ENCODE results near the gene RNF223. TPM values are rescaled to one million over a fixed set of nuclear protein-coding genes. Genes with fewer than 3 reads are reported as not detected.

Gene RNF223
- total RNA-seq, 1 experiment from 2014 or later, result not detected

GRCh38 chr1:1086911-1087341 is 12.8 kb upstream of the RNF223 start:
- Histone ChIP-seq H2AFZ (ENCODE audit: low read length) (no peak overlapping the region), H3K27ac (ENCODE audit: insufficient read length, low read depth, low read length) (no peak overlapping the region), H3K18ac (ENCODE audit: insufficient read length, low read depth, low read length) (no peak overlapping the region), H3K27me3 (ENCODE audit: insufficient read depth, low read length) (no peaks in the 10 kb centered on the region), H2BK20ac (ENCODE audit: low read depth, low read length, poor library complexity, severe bottlenecking) (no peak overlapping the region), H3K9me3 (ENCODE audit: control insufficient read depth, low read depth, low read length) (no peaks in the 10 kb centered on the region), H4K20me1 (ENCODE audit: control insufficient read depth, insufficient read depth, insufficient read length) (no peaks in the 10 kb centered on the region), H3K14ac (ENCODE audit: insufficient read depth, low read length) (no peak overlapping the region), H2BK5ac (ENCODE audit: insufficient read length, low read length) (no peak overlapping the region), H2BK15ac (ENCODE audit: low read depth, low read length) (no peak overlapping the region), H4K91ac (ENCODE audit: insufficient read length, low read depth, low read length) (no peak overlapping the region), H3K9ac (ENCODE audit: extremely low read depth, insufficient read length, low read length) (no peak overlapping the region), H3K4me2 (ENCODE audit: insufficient read depth, insufficient read length, low read length) (no peak overlapping the region), H4K5ac (ENCODE audit: insufficient read length, low read depth, low read length) (no peak overlapping the region), H3K79me1 (ENCODE audit: insufficient read depth, low read depth, low read length, poor library complexity, severe bottlenecking) (no peaks in the 10 kb centered on the region), H2BK12ac (ENCODE audit: insufficient read length, low read depth, low read length) (no peak overlapping the region), H3K23ac (ENCODE audit: insufficient read length, low read depth, low read length) (no peak overlapping the region), H2BK120ac (ENCODE audit: low read depth, low read length, poor library complexity, severe bottlenecking) (no peak overlapping the region), H4K8ac (replicated peaks; ENCODE audit: insufficient read length, low read depth, low read length) (no peak overlapping the region), H3K4me1 (ENCODE audit: insufficient read depth, low read length) (no peaks in the 10 kb centered on the region), H3K23me2 (ENCODE audit: insufficient read length, low read depth, low read length, poor library complexity, severe bottlenecking) (no peaks in the 10 kb centered on the region), H3K79me2 (ENCODE audit: insufficient read depth, low read length) (no peaks in the 10 kb centered on the region), H2AK5ac (ENCODE audit: insufficient read length, low read length) (no peak overlapping the region), H3K4ac (ENCODE audit: low read depth, low read length) (no peak overlapping the region), H3K56ac (ENCODE audit: insufficient read length, low read depth, low read length) (no peak overlapping the region), H3T11ph (ENCODE audit: low read length) (no peak overlapping the region)
- peaks cover 0 to 12% (median 0%) of the 10 kb centered on the region in 3 experiments; a peak in 5 of 7 replicates for H3K36me3 Mint-ChIP-seq (ENCODE audit: insufficient read depth in 1 of 3, low read depth in 3 of 3)
- WGBS (ENCODE audit: extremely low coverage, insufficient read length, low lambda C conversion rate), result no CpG with 5 or more reads among the region's 17 CpGs
- no peaks in the 10 kb centered on the region for H3K27me3 Mint-ChIP-seq (ENCODE audit: low read depth)
- no peaks in the 10 kb centered on the region for H3K9me3 Mint-ChIP-seq
- no peaks in the 10 kb centered on the region for H3K4me1 Mint-ChIP-seq
- DNase-seq, result no peak
- H3K27ac Mint-ChIP-seq, result no peak overlapping the region
- no peak for TF ChIP-seq CTCF (conservative IDR thresholded peaks at IDR 0.05)
- H3K4me3 Mint-ChIP-seq, result no peak overlapping the region
